H1 (cell line): Measurements from ENCODE around the gene PLA2G4A. TPM values are rescaled to one million over a fixed set of nuclear protein-coding genes. Genes with fewer than 3 reads are reported as not detected.

Experiments used
- NANOG ChIP-seq: IDR thresholded peaks from 2 replicates; pipeline ENCODE4 v1.6.1; 2011; ENCODE audit warnings: low read length, low read depth, mild to moderate bottlenecking, inconsistent platforms; ENCODE audit not compliant: insufficient read depth, poor library complexity, severe bottlenecking
- TCF12 ChIP-seq: IDR thresholded peaks from 2 replicates; pipeline ENCODE4 v1.6.1; 2011; ENCODE audit warnings: low read depth, mild to moderate bottlenecking, low read length
- polyA plus RNA-seq, 7 experiments: library from polyadenylated mRNA; depleted of rRNA in 3 of 7; stranded (reverse) in 5 of 7; unstranded in 2 of 7; fragments of >200 nt in 5 of 7; fragments of 200-250 nt in 2 of 7; gene quantifications; 1 replicate in 5 of 7; 2 replicates in 1 of 7; 4 replicates in 1 of 7; pipeline versions ENCODE4 v1.2.1 to v1.2.3, GENCODE V29; 2011 to 2013; ENCODE audit warnings: missing spikeins in 2 of 7, mixed read lengths in 2 of 7
- total RNA-seq: library from RNA; stranded (reverse); fragmentation: NEBNext Ultra II Directional; extraction: Animal tissue kit (Norgen Biotek cat#: 25700); gene quantifications from 2 replicates; pipeline ENCODE4 v1.2.1, GENCODE V29; 2021

The PLA2G4A gene
- total and polyA plus RNA-seq, 2 of the 8 experiments (the other 6 are each of a cell fraction or from before 2014, with no cell fraction given): 0.63 to 1.4 TPM

DNA sequence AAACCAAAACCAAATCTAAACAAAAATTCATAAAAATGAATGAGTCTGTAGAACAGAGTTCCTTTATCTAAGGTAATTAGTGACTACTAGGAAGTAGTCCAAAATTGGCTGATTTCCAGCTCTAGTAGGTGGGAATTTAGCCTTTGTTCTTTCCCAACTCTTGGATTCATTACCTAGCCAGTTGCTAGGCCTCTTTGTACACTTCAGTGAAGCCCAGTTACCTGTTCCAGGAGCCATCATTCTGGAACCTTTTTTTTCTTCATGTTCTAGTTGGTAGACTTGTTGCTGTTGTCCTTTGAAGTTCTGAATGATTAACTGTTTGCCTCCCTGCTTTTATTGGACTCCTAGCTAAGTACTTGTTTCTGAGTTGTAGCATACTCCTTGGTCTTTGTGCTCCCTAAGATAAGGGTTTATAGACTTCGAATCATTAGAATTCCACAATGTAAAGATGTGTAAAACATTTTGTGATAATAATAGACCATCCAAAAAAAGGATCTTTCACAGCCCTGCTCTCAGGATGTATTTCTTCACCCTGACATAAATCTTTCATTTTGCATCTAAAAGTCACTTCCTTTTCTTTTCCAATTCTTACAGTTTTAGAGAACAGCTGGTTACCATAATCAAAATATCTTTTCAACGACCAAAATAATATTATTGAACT, 9.8 kb downstream of the PLA2G4A start (continued):
- TF ChIP-seq NANOG: no peak
- no peak for TF ChIP-seq TCF12
